Smooth muscle cell (in vitro differentiated cells): ENCODE measurements around the gene CACNA2D4. TPM values are rescaled to one million over a fixed set of nuclear protein-coding genes. Genes with fewer than 3 reads are reported as not detected.
A peak's percentile ranks its signal among the peaks of the same experiment; 100 is the strongest.

Experiments used
- DNase-seq: peaks from one replicate; lab custom pipeline; 2025; ENCODE audit not compliant: unreplicated experiment; lab: John Stamatoyannopoulos, UW
- H2AFZ ChIP-seq: fragments of 200-600 bp; sonication (generic); 2 replicates; pipeline ENCODE4 v1.6.0; 2016; ENCODE audit warnings: antibody characterized with exemption, low read depth, mild to moderate bottlenecking
- H3F3A ChIP-seq: fragments of 200-600 bp; sonication (generic); 2 replicates; pipeline ENCODE4 v1.6.0; 2017; ENCODE audit warnings: antibody characterized with exemption, low read depth
- H3K27ac ChIP-seq: fragments of 200-600 bp; sonication (generic); 2 replicates; pipeline ENCODE4 v1.5.1; 2016; ENCODE audit warnings: low read depth, mild to moderate bottlenecking
- H3K27me3 ChIP-seq: fragments of 200-600 bp; sonication (generic); 2 replicates; pipeline ENCODE4 v1.6.1; 2016; ENCODE audit warnings: low read depth, mild to moderate bottlenecking
- H3K36me3 ChIP-seq: fragments of 200-600 bp; sonication (generic); 2 replicates; pipeline ENCODE4 v1.5.1; 2016; ENCODE audit warnings: low read depth
- H3K4me1 ChIP-seq: fragments of 200-600 bp; sonication (generic); 2 replicates; pipeline ENCODE4 v1.5.1; 2016; ENCODE audit warnings: low read depth
- H3K4me2 ChIP-seq: fragments of 200-600 bp; sonication (generic); 2 replicates; pipeline ENCODE4 v1.6.0; 2016; ENCODE audit warnings: mild to moderate bottlenecking
- H3K4me3 ChIP-seq: fragments of 200-600 bp; sonication (generic); 2 replicates; pipeline ENCODE4 v1.5.1; 2016; ENCODE audit warnings: mild to moderate bottlenecking
- H3K79me2 ChIP-seq: fragments of 200-600 bp; sonication (generic); 2 replicates; pipeline ENCODE4 v1.6.0; 2016; ENCODE audit warnings: low read depth, mild to moderate bottlenecking
- H3K9ac ChIP-seq: fragments of 200-600 bp; sonication (generic); 2 replicates; pipeline ENCODE4 v1.6.0; 2016; ENCODE audit warnings: low read depth
- H3K9me3 ChIP-seq: fragments of 200-600 bp; sonication (generic); replicated peaks from 2 replicates; pipeline ENCODE4 v1.5.1; 2016; ENCODE audit warnings: low read depth
- H4K20me1 ChIP-seq: fragments of 200-600 bp; sonication (generic); 2 replicates; pipeline ENCODE4 v1.6.0; 2016; ENCODE audit warnings: low read depth
- WGBS: methylation state at CpG from one replicate; pipeline ENCODE4 v1.1.7; 2016; ENCODE audit warnings: low lambda C conversion rate; 5-methylcytosine and 5-hydroxymethylcytosine counted together
- polyA plus RNA-seq: library from polyadenylated mRNA; unstranded; fragments of >200 nt; fragmentation: Nextera tagmentation; extraction: Ambion mirVana; gene quantifications from 2 replicates; pipeline ENCODE4 v1.2.1, GENCODE V29; 2016
- total RNA-seq: library from RNA; depleted of rRNA; stranded (reverse); fragments of >200 nt; gene quantifications from 2 replicates; pipeline ENCODE4 v1.2.3, GENCODE V29; 2014
- TF ChIP-seq, protein P1 (sequence below): fragments of 200-600 bp; sonication (generic); IDR thresholded peaks from 2 replicates; pipeline ENCODE4 v1.5.1; 2017; ENCODE audit warnings: borderline replicate concordance, mild to moderate bottlenecking, antibody characterized with exemption; ENCODE audit not compliant: insufficient read depth, poor library complexity, severe bottlenecking

CACNA2D4 gene
- total and polyA plus RNA-seq, 2 experiments from 2014 or later = 0.98 TPM; not detected in 1

DNA sequence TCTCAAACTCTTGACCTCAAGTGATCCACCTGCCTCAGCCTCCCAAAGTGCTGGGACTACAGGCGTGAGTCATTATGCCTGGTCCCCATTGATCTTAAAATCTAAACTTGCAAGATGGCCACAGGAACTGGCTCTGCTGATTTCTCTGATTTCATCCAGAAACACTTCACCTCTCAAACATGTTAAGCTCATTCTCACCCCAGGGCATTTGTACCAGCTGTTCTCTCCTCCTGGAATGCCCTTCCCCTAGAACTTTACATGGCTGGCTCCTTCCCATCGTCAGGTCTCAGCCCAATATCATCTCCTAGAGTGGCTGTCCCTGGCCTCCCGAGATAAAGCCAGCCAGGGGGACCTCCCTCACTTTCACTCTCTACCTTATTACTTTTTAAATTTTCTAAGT is 103.3 kb downstream of the CACNA2D4 start:
- Histone ChIP-seq H3F3A (no peaks in the 10 kb centered on the region), H3K27me3 (peaks cover 13% of the 10 kb centered on the region), H3K4me3 (no peak overlapping the region), H3K9ac (no peak overlapping the region), H3K4me2 (no peak overlapping the region), H3K4me1 (peaks cover under 1% of the 10 kb centered on the region), H3K27ac (no peak overlapping the region), H3K36me3 (no peaks in the 10 kb centered on the region), H3K9me3 (no peaks in the 10 kb centered on the region), H4K20me1 (no peaks in the 10 kb centered on the region), H2AFZ (no peak overlapping the region), H3K79me2 (no peaks in the 10 kb centered on the region)
- TF ChIP-seq, protein P1, sequence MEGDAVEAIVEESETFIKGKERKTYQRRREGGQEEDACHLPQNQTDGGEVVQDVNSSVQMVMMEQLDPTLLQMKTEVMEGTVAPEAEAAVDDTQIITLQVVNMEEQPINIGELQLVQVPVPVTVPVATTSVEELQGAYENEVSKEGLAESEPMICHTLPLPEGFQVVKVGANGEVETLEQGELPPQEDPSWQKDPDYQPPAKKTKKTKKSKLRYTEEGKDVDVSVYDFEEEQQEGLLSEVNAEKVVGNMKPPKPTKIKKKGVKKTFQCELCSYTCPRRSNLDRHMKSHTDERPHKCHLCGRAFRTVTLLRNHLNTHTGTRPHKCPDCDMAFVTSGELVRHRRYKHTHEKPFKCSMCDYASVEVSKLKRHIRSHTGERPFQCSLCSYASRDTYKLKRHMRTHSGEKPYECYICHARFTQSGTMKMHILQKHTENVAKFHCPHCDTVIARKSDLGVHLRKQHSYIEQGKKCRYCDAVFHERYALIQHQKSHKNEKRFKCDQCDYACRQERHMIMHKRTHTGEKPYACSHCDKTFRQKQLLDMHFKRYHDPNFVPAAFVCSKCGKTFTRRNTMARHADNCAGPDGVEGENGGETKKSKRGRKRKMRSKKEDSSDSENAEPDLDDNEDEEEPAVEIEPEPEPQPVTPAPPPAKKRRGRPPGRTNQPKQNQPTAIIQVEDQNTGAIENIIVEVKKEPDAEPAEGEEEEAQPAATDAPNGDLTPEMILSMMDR = no peak
- no peak for DNase-seq
- 95% methylated on average over 3 of the region's 3 CpGs for WGBS

- Histone ChIP-seq H4K20me1 (no peaks in the 10 kb centered on the region), H3F3A (no peaks in the 10 kb centered on the region), H3K27ac (no peak overlapping the region), H3K4me3 (no peak overlapping the region), H3K4me2 (no peak overlapping the region), H3K9ac (no peak overlapping the region), H3K4me1 (no peaks in the 10 kb centered on the region), H3K9me3 (no peaks in the 10 kb centered on the region), H3K79me2 (no peaks in the 10 kb centered on the region), H2AFZ (no peak overlapping the region), H3K36me3 (no peaks in the 10 kb centered on the region), H3K27me3 (peaks cover 4% of the 10 kb centered on the region)
- 87% methylated on average over 8 of the region's 8 CpGs for WGBS
- no peak for DNase-seq
- TF ChIP-seq, protein P1 = no peak
Observed at GRCh38 chr12:1814266-1814665, 104.2 kb downstream of the CACNA2D4 start.

GRCh38 chr12:1812650-1813302 is 105.7 kb downstream of the CACNA2D4 start:
- no peaks in the 10 kb centered on the region for H4K20me1 ChIP-seq
- WGBS = 55% methylated on average over 17 of the region's 17 CpGs
- H3K27ac ChIP-seq = peak overlapping the region; percentile 45
- no peaks in the 10 kb centered on the region for H3K36me3 ChIP-seq
- TF ChIP-seq, protein P1 = no peak
- no peak overlapping the region for H3K4me3 ChIP-seq
- no peak overlapping the region for H2AFZ ChIP-seq
- no peak overlapping the region for H3K9ac ChIP-seq
- H3K4me2 ChIP-seq = peak overlapping the region; percentile 27
- no peaks in the 10 kb centered on the region for H3K27me3 ChIP-seq
- no peak for DNase-seq
- no peaks in the 10 kb centered on the region for H3F3A ChIP-seq
- no peaks in the 10 kb centered on the region for H3K4me1 ChIP-seq
- no peaks in the 10 kb centered on the region for H3K79me2 ChIP-seq
- H3K9me3 ChIP-seq = no peaks in the 10 kb centered on the region

DNA sequence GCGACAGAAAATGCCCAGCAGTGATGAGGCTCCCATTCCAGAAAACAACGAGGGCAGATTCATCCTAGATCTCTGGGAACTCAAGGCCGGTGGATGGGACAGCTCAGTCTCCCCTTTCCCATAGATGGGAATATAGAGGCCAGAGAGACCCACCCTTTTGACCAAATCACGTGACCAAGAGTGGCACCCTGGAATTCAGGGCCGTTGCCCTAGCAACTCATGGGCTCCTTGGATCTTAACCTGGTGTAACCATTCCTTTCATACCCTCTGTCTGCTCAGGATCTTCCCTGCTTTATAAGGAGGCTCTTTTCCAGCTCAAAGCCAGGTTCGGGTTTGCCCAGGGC is 106.5 kb downstream of the CACNA2D4 start:
- H4K20me1 ChIP-seq = no peaks in the 10 kb centered on the region
- peak overlapping the region; percentile 45 for H3K27ac ChIP-seq
- no peak overlapping the region for H2AFZ ChIP-seq
- DNase-seq = no peak
- no peak overlapping the region for H3K9ac ChIP-seq
- no peaks in the 10 kb centered on the region for H3K36me3 ChIP-seq
- H3F3A ChIP-seq = no peaks in the 10 kb centered on the region
- H3K4me2 ChIP-seq = no peak overlapping the region
- TF ChIP-seq, protein P1 = no peak
- no peaks in the 10 kb centered on the region for H3K4me1 ChIP-seq
- H3K27me3 ChIP-seq = no peaks in the 10 kb centered on the region
- no peaks in the 10 kb centered on the region for H3K79me2 ChIP-seq
- no peak overlapping the region for H3K4me3 ChIP-seq
- WGBS = 91% methylated on average over 6 of the region's 6 CpGs
- no peaks in the 10 kb centered on the region for H3K9me3 ChIP-seq
